Activated CD8-positive, alpha-beta memory T cell treated with anti-CD3 and anti-CD28 coated beads for 4 hours (primary cell): ENCODE data around the gene DMWD.
A peak's percentile ranks its signal among the peaks of the same experiment; 100 is the strongest.

Experiments used
- DNase-seq, 2 donors: peaks; one replicate each; pipeline ENCODE4 v3.0.0-alpha.2; 2020; ENCODE audit warnings: low read depth in 2 of 2

Gene DMWD

DNA sequence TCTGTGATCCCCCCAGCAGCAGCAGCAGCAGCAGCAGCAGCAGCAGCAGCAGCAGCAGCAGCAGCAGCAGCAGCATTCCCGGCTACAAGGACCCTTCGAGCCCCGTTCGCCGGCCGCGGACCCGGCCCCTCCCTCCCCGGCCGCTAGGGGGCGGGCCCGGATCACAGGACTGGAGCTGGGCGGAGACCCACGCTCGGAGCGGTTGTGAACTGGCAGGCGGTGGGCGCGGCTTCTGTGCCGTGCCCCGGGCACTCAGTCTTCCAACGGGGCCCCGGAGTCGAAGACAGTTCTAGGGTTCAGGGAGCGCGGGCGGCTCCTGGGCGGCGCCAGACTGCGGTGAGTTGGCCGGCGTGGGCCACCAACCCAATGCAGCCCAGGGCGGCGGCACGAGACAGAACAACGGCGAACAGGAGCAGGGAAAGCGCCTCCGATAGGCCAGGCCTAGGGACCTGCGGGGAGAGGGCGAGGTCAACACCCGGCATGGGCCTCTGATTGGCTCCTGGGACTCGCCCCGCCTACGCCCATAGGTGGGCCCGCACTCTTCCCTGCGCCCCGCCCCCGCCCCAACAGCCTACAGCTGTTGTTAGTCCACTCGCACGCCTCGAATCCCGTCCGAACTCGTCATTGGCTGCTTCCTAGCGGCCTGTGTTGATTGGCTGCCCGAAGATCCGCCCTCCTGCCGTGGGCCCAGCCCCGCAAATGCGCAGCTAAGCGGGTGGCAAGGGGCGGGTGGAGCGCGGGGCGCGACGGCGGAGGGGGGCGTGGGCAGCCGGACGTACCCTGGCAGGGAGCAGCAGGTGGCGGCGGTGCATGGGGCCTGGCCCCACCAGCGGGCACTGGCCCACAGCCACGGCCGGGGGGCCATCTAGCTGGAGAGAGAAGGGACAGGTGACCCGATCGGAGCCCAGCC lies 22.2 kb downstream of the DMWD start:
- DNase-seq: peak; percentile 80 to 82

DNA sequence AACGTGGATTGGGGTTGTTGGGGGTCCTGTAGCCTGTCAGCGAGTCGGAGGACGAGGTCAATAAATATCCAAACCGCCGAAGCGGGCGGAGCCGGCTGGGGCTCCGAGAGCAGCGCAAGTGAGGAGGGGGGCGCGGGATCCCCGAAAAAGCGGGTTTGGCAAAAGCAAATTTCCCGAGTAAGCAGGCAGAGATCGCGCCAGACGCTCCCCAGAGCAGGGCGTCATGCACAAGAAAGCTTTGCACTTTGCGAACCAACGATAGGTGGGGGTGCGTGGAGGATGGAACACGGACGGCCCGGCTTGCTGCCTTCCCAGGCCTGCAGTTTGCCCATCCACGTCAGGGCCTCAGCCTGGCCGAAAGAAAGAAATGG lies 22.8 kb downstream of the DMWD start:
- peak in 1 of 2 donors; percentile 20 for DNase-seq

DNA sequence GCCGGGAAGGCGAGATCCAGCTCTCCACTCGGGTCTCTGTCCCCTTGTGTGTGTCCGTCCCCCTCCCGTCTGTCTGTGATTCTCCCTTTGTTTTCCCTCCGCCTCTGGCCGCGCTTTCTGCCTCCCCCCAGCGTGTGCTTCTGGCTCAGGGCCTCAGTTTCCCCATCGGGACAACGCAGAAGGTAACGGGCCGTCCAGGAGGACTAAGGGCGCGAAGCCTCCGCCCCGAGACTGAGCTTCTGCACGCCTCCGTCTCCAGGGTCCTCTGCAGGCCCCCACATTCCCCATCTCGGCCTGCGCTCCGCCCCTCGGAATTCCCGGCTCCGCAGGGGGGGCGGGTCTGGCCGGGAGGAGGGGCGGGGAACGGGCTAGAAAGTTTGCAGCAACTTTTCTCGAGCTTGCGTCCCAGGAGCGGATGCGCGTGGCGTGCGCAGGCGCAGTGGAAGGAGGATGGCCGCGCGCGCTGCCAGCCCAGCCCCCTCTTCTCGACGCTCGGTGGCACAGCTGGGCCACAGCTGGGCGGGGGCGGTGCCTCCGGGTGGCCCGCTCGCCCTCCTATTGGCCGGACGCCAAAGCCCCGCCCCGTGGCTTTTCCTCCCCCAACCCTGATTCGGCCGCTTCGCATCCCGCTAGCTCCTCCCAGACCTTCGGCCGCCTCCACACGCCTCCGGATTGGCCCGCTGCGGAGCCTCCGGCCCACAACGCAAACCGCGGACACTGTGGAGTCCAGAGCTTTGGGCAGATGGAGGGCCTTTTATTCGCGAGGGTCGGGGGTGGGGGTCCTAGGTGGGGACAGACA lies 23.5 kb downstream of the DMWD start, which contains the start of gene SIX5:
SIX5 (minus strand) TSS at position 269 of the 799 bp plus-strand sequence. CDS start 408 bp downstream, outside the sequence.
- peak; percentile 85 to 86 for DNase-seq

DNA sequence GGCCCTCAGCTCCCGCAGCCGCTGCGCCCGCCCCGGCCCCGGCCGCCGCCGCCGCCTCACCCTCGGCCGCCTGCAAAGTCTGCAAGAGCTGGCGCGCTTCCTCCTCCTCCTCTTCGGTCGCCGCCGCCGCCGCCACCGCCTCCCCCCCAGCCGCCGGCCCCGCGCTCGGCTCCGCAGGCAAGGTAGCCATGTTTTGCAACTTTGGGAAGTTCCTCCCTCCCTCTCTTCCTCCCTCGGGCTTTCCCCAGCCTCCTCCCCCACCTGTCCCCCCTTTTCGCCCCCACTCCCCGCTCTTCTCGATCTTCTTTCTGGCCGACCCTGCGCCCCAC lies 24.0 kb downstream of the DMWD start:
- no peak for DNase-seq

DNA sequence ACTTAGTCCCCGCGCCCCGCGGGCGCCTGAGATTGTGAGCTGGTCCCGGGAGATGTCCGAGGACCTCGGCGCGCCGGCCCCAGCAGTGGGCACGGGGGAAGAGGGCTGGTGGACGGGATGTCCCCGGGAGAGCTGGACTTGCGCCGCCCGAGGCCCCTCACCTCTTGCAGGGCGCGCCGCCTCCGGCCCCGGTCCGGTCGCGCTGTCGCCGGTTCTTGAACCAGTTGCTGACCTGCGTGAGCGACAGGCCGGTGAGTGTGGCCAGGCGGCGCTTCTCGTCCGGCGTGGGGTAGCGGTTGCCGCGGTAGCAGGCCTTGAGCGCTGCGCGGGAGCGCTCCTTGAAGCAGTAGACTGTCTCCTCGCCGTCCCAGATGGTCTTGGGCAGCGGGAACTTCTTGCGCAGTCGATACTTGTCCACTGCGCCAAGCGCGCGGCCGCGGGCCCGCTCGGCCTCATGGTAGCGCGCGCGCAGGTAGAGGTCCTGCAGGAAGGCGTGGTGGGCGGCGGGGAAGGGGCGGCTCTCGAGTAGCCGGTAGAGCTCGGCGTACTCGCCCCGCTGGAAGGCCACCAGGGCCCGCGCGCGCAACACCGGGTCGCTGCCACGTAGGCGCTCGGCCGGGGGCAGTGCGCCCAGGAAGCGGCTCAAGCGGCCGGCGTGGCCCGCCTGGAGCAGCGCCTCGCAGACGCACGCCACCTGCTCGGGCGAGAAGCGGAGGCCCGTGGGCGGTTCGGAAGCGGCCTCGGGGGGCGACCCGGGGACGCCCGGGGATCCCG lies 24.6 kb downstream of the DMWD start:
- no peak for DNase-seq

DNA sequence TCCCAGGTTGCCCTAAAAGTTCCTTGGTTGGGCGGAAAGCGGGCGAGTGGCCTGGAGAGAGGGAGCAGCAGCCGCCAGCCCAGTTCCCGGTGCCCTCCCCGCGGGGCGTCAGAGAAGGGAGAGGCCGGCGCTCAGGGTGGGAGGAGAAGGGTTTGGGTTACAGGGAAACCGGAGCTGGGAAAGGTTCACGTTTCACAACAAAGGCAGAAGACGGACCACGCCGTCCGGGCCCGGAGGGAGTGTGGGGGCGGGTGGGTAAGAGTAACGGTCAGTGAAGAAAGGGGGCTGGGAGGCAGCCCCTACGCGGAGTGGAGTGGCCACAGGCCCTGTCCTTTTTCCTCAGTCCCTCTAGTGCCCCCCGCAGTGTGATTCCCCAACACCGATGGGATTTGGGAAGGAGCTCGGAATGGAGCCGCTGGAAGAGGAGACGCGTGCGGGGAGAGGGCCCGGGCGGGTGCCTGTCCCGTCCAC lies 25.2 kb downstream of the DMWD start:
- no peak for DNase-seq

DNA sequence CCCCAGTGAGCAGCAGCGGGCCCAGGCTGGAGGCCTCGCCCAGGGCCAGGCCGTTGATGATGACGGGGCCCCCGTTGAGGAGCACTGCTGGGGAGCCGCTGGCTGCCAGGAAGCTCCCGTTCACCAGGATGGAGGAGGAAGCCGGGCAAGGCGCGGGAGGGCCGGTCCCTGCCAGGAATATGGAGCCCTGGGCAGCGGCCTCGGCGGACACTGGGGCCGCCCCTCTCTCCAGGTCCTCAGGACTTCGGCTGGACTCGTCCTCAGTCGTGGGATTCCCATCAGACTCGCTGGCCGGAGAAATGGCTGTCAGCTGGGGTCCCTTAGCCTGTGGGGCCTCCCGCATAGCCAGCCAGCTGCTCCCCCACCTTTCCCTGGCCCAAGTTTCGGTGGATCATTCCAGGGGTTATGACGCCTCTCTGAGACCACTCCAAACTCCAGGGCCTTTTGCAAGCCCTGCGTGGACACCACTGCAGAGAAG lies 25.7 kb downstream of the DMWD start:
- no peak for DNase-seq

DNA sequence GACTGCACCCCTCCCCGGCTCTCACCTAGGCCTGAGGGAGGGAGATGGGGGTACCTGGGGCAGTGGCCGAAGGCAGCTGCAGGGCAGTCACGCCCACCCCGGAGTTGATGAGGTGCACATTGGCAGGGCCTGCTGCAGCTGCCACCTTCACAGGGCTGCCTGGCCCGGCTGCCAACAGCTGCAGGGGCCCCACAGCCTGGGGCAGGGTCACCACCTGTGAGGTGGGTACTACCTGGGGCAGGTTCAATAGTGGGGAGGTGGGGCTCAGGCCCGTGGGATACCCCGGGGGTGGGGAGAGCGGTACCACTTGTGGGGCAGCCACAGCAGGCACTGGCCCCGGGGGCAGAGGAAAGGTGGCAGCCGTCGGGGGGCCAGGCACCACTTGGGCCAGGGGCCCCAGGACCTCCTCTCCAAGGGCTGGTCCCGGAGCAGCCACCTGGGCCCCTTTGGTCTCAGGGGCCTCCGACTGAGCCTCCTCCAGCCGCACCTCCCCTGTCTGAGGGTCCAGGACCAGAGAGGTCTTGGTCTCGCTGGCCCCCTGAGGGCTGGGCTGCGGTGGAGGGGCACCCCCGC lies 26.3 kb downstream of the DMWD start:
- DNase-seq: no peak

DNA sequence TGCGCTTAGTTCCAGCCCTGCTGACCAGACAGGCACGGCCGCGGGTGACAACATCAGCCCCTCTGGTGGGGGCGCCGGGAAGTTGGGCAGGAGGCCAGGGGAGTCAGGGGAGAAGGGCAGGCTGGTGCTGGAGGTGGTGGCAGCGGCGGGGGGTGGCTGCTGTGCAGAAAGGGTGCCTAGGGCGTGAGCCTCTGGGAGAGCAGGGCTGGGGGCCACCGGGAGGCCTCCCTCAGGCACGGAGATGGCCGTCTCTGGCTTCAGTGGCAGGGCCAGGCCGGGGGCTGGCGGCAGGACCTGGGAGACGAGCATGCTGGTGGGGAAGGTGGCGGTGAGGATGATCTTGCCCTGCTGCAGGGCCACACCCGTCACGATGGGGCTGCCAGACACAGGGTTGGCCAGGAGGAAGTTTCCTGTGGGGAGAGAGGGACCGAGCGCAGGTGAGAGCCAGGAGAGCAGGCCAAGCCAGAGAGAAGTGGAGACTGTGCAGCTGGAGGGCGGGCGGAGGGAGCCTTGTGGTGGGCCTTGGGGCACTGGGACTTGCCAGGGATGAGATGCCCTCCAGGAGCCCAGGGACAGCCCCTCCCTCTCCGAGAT lies 26.8 kb downstream of the DMWD start:
- DNase-seq: no peak

DNA sequence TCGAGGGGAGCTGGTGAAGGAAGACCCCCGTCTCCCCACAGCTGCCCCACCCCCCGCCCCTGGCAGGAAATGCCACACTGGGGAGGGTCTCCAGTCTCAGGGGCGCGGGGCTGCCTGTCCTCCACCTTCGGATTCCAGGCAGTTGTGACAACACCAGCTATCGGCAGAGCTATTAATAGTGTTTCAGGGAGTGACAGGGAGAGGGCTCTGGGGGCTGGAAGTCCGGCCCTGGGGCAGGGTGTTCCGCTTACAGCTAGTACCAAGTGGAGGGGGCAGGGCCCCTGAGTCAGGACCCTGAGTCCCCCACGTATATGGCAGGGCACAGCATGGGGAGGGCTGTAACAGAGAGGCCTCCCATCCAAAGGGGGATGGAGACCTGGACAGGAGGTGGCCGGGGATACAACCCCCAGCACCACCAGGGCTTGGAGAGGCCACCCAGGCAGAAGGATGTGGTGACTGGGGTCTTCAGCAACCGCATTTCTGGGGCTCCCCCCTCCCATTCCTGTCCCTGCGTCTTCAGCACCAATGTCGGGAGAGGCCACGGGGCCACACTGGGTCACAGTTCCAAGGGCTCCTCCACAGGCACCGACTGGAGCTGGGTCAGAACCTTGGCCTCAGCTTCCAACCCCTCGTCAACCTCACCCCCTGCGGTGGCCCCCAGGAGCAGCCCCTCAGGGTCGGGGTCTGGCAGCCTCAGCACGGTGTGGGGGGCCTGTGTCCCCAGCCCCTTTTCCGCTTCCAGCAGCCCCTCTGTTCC lies 27.5 kb downstream of the DMWD start:
- no peak for DNase-seq

DNA sequence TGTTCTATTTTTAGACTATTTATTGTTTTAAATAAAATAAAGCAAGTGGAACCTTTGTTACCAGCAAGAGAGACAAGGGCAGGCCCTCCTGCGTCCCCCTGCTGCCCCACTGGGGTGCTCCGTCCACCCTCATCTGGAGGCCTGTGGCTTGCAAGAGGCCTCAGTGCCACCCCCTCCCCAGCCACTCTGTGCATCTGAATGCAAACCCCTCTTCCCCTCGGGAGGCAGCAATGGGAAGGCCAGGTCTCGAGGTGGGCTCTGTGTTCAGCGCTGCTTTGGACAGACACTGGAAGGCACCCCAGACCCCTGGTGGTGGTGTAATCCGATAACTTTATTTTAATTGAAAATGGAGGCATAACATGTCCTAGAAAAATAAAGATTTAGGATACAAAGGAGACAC lies 28.2 kb downstream of the DMWD start:
- DNase-seq: no peak

DNA sequence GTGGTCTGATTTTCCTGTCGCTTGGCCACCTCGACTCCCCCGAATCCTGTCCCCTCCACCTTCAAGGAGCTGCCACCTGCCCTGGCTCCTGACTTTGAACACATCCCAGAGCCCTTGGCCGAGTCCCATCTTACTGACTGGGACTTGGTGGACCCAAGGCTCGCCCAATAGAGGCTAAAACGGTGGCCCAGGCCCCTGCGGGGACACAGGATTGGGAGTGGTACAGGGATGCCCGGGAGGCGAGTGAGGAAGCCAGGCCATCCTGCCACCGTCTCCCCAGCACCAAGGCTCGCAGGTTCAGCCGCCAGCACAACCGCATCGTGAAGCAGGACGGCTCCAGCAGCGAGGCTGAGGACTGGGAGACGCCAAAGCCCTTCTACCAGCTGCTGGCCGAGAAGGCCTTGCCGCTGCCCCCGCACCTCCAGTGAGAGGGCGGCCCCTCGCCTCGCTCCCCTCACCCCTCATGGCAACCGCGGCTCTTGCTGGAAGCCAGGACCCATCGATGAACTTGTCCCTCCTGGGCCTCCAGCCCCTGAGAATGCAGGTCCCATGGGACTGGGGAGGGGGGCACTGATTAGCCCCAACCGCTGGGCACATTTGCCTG lies 28.9 kb downstream of the DMWD start:
- no peak for DNase-seq

DNA sequence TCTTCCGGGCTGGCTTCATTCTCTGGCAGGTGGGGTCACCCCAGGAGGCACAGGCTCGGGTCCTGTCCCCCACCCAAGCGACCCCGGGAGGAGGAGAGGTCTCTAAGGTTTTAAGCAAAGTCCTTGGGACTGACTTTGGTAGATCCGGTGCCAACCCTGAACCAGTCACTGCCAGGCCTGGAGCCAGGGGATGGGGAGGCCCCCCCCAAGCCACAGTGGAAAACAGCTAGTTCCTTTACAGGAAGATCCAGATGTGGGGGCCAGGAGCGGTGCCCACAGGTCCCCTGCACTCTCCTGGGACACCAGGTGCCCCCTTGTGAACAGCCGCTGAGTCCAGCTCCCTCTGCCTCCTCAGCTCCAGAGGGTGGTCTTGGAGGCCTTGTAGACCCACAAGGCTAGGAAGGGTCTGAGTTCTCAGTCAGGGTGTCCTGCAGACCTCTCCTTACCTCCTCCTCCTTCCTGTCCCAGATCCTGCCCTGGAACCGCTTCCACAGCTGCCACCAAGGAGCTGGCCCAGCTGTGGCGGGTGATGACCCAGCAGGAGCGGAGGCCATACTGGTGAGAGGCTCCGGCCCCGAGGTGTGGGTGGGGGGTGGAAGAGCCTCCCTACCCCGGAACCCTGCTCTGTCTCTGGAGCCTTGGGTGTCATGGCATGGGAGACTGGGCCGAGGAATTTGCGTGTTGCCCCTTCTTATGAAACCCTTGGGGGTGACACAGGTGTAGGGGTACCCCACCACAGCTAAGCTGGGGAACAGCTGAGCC lies 29.6 kb downstream of the DMWD start:
- DNase-seq: no peak

DNA sequence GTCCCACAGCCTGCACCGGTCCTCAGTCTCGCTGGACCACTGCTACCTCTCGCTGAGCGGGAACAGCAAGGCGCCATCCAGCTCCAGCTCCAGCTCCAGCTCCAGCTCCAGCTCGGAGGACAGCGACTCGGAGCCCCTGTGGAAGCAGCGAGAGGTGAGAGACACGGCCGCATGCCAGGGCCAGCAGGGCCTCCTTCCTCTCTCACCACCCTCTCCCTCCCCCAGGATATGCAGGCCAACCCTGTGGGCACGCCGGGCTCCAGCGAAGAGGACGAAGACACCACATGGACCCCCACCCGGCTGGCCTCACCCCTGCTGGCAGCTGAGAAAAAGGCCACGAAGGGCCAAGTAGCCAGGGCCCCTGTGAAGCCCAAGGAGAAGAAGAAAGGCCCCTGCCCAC lies 30.9 kb downstream of the DMWD start:
- DNase-seq: no peak

DNA sequence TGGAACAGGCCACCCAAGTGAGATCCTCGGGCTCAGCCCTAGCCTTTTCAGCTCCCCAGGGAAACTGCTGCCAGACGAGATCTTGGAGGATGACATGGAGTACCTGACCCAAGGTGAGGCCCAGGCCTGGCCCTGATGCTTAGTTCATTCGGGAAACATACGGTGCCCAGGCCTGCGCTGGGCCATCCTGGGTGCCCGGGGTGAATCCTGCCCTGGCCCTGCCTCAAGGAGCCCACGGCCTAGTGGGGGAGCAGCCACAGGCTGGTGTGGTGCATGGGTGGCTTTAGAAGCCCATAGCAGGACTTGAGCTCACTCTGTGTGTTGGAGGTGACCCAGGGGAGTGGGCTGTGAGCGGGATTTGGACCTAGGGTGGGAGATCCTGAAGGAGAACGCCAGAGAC lies 33.7 kb downstream of the DMWD start:
- no peak for DNase-seq

DNA sequence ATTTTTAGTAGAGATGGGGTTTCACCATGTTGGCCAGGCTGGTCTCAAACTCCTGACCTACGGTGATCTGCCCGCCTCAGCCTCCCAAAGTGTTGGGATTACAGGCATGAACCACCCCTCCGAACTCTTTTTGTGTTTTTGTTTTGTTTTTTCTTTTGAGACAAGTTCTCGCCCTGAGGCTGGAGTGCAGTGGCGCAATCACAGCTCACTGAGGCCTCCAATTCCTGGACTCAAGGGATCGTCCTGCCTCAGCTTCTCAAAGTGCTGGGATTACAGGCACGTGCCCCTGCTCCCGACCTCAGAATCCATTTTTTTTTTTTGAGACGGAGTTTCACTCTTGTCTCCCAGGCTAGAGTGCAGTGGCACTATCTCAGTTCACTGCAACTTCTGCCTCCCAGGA lies 35.0 kb downstream of the DMWD start:
- DNase-seq: no peak

DNA sequence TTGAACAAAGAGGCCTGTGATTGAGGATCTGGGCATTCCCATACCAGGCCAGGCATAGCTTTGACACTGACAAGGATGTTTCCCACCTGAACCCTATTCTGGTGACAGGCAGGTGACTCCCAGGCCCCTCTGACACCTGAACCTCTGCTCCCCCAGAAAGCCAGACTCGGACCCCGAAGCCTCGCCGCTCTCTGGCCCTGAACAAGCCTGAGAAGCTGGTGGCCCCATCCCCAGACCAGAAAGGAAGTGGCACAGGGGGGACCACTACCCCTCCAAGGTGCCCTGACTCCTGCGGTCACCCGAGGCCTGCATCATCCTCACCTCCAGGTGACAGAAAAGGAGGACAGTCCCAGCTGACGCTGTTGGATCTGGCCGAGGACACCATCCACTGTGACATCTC lies 38.3 kb downstream of the DMWD start:
- no peak for DNase-seq

DNA sequence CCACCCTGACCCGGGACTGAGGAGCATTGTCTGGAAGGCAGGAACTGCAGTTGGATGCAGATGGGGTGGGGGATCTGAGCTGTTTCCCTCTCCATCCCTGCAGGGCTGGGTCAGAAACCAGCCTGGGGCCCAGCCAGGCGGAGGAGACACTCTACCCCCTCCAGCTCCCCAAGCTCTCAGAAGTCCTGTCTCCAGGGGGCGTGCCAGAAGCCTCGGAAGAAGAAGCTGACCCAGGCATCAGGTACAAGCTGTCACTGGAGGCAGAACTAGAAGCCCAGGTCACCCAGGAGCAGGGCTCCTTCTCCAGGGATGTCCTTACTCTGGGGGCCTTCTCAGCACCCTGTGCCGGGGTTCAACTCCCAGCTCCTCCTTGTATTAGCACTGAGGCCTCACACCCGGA lies 39.1 kb downstream of the DMWD start:
- DNase-seq: no peak

DNA sequence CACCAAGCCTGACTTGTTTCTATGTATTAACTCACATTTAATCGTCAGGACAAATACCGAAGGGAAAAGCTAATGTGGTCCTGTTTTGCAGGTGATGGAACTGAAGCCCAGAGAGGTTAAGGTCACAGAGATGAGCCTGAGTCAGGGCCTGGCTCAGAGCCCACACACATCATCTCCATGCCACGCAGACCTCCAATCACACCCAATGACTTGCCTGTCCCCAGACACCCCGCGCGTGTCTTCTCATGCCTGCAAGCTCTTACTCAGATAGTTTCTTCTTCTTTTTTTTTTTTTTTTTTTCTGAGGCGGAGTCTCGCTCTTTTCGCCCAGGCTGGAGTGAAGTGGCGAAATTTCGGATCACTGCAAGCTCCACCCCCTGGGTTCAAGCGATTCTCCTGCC lies 40.0 kb downstream of the DMWD start:
- DNase-seq: no peak
